Loucy (cell line): ENCODE measurements around the gene MYH15.

Source experiments
- H2AFZ ChIP-seq: fragments of 200-600 bp; sonication (generic); 2 replicates; pipeline ENCODE4 v1.6.0; 2016; ENCODE audit warnings: antibody characterized with exemption, mild to moderate bottlenecking, low read length, moderate library complexity
- H3F3A ChIP-seq: fragments of 200-600 bp; 2 replicates; pipeline ENCODE4 v1.6.0; 2016; ENCODE audit warnings: antibody characterized with exemption, low read depth, mild to moderate bottlenecking
- H3K27me3 ChIP-seq: fragments of 200-600 bp; sonication (generic); 2 replicates; pipeline ENCODE4 v1.6.1; 2014; ENCODE audit warnings: low read length, mild to moderate bottlenecking; ENCODE audit not compliant: insufficient read depth, poor library complexity, severe bottlenecking
- H3K36me3 ChIP-seq: fragments of 200-600 bp; sonication (generic); 2 replicates; pipeline ENCODE4 v1.6.1; 2016; ENCODE audit warnings: low read length; ENCODE audit not compliant: insufficient read depth
- H3K4me1 ChIP-seq: fragments of 200-600 bp; sonication (generic); 2 replicates; pipeline ENCODE4 v1.5.1; 2014; ENCODE audit warnings: low read length, mild to moderate bottlenecking; ENCODE audit not compliant: insufficient read depth, poor library complexity, severe bottlenecking
- H3K4me2 ChIP-seq: fragments of 200-600 bp; sonication (generic); 2 replicates; pipeline ENCODE4 v1.6.0; 2014; ENCODE audit warnings: antibody characterized with exemption, low read length, low read depth, mild to moderate bottlenecking; ENCODE audit not compliant: poor library complexity, severe bottlenecking
- H3K4me3 ChIP-seq: fragments of 200-600 bp; sonication (generic); 2 replicates; pipeline ENCODE4 v1.5.1; 2014; ENCODE audit warnings: low read length, mild to moderate bottlenecking, mixed read lengths; ENCODE audit not compliant: poor library complexity, severe bottlenecking
- H3K79me2 ChIP-seq: fragments of 200-600 bp; sonication (generic); 2 replicates; pipeline ENCODE4 v1.6.1; 2014; ENCODE audit warnings: low read length; ENCODE audit not compliant: insufficient read depth
- H3K9ac ChIP-seq: fragments of 200-600 bp; sonication (generic); 2 replicates; pipeline ENCODE4 v1.6.0; 2014; ENCODE audit warnings: mild to moderate bottlenecking, low read depth, low read length, moderate library complexity; ENCODE audit not compliant: poor library complexity, severe bottlenecking
- H3K9me2 ChIP-seq: fragments of 200-600 bp; sonication (generic); replicated peaks from 2 replicates; pipeline ENCODE4 v1.6.1; 2016; ENCODE audit warnings: low read depth, low read length, mixed read lengths
- H3K9me3 ChIP-seq: fragments of 200-600 bp; sonication (generic); 2 replicates; pipeline ENCODE4 v1.6.1; 2014; ENCODE audit warnings: mild to moderate bottlenecking, antibody characterized with exemption, low read length, low read depth; ENCODE audit not compliant: insufficient read depth
- H4K20me1 ChIP-seq: fragments of 200-600 bp; sonication (generic); 2 replicates; pipeline ENCODE4 v1.6.0; 2014; ENCODE audit warnings: antibody characterized with exemption, low read length, mild to moderate bottlenecking; ENCODE audit not compliant: insufficient read depth, poor library complexity, severe bottlenecking
- CTCF ChIP-seq: fragments of 200-600 bp; sonication (generic); conservative IDR thresholded peaks from 2 replicates; pipeline ENCODE4 v1.5.1; 2014; ENCODE audit warnings: mild to moderate bottlenecking, antibody characterized with exemption, low read length
- EZH2phosphoT487 ChIP-seq: fragments of 200-600 bp; IDR thresholded peaks from 2 replicates; pipeline ENCODE4 v1.6.1; 2018; ENCODE audit warnings: antibody characterized with exemption, mild to moderate bottlenecking, moderate library complexity, borderline replicate concordance

The MYH15 gene

GRCh38 chr3:108554229-108554628 lies 43.8 kb upstream of the MYH15 start:
- TF ChIP-seq CTCF = no peak
- no peak for TF ChIP-seq EZH2phosphoT487
- H4K20me1 ChIP-seq = no peaks in the 10 kb centered on the region
- no peaks in the 10 kb centered on the region for H3K9me3 ChIP-seq
- H3K27me3 ChIP-seq = no peaks in the 10 kb centered on the region
- H3K4me2 ChIP-seq = no peak overlapping the region
- H3K4me3 ChIP-seq = no peak overlapping the region
- H2AFZ ChIP-seq = no peak overlapping the region
- H3K79me2 ChIP-seq = no peaks in the 10 kb centered on the region
- H3K4me1 ChIP-seq = no peaks in the 10 kb centered on the region
- H3F3A ChIP-seq = no peaks in the 10 kb centered on the region
- peaks cover 64% of the 10 kb centered on the region; the same call in 1 of the 2 replicates for H3K36me3 ChIP-seq
- H3K9me2 ChIP-seq = no peaks in the 10 kb centered on the region
- no peak overlapping the region for H3K9ac ChIP-seq

DNA sequence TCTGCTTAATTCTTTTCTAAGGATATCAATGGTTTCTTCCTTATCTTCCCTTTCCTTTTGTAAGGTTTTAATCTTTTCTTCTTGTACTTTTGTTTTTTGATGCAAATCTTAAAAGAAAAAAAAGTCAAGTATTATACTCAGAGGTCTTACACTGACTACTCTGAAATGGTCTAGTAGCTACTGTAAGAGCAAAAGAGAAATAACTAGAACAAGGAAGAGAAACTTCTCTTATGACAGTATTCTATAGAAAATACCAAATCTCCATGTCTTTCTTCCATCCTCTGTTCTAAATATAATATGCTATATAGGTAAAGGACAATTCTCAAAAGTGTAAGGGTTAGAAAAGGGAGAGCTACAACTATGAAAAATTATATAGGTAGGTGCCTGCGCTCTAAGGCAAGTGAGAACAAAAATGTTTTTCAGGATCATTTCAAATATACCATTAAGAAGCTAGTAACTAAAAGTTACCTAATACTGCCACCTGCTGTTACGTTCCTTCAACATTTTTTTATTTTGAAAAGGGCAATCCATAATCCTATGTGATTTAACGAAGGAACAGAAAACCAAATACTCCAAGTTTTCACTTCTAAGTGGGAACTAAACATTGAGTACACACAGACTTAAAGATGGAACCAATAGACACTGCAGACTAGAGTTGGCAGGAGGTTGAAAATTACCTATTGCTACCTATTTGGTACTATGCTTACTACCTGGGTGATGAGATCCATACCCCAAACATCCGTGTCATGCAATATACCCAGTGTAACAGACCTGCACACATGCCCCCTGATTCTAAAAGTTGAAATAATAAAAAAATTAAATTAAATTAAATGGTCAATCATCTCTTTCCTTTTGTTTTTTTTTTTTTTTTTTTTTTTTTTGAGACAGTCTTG lies 42.1 kb upstream of the MYH15 start:
- H4K20me1 ChIP-seq = no peaks in the 10 kb centered on the region
- H3K9me2 ChIP-seq = no peaks in the 10 kb centered on the region
- H3F3A ChIP-seq = no peaks in the 10 kb centered on the region
- no peaks in the 10 kb centered on the region for H3K9me3 ChIP-seq
- no peaks in the 10 kb centered on the region for H3K27me3 ChIP-seq
- H3K4me3 ChIP-seq = no peak overlapping the region
- H3K79me2 ChIP-seq = no peaks in the 10 kb centered on the region
- H3K4me1 ChIP-seq = no peaks in the 10 kb centered on the region
- no peak overlapping the region for H3K4me2 ChIP-seq
- TF ChIP-seq CTCF (peak; percentile 80), EZH2phosphoT487 (no peak)
- H3K36me3 ChIP-seq = peaks cover 58% of the 10 kb centered on the region; the same call in 1 of the 2 replicates
- H3K9ac ChIP-seq = no peak overlapping the region
- no peak overlapping the region for H2AFZ ChIP-seq

GRCh38 chr3:108548886-108549285 lies 38.5 kb upstream of the MYH15 start:
- Histone ChIP-seq H3K36me3 (peaks cover 39% of the 10 kb centered on the region; the same call in 1 of the 2 replicates), H3K9me2 (no peaks in the 10 kb centered on the region), H3K4me3 (no peak overlapping the region), H3K4me1 (no peaks in the 10 kb centered on the region), H4K20me1 (no peaks in the 10 kb centered on the region), H2AFZ (no peak overlapping the region), H3K4me2 (no peak overlapping the region), H3F3A (no peaks in the 10 kb centered on the region), H3K79me2 (no peaks in the 10 kb centered on the region), H3K27me3 (no peaks in the 10 kb centered on the region), H3K9ac (no peak overlapping the region), H3K9me3 (no peaks in the 10 kb centered on the region)
- TF ChIP-seq EZH2phosphoT487 (no peak), CTCF (no peak)
